T-helper 2 cell treated with Interferon-gamma antibody and Interleukin-4, amounts not matched to agents 100 ng/mL and 5 ng/mL, for 36 hours (primary cell): ENCODE data around the gene ALX3. TPM values are rescaled to one million over a fixed set of nuclear protein-coding genes. Genes with fewer than 3 reads are reported as not detected.

Source experiments
- intact Hi-C: fragments of 100-400 bp; cut with micrococcal nuclease; formaldehyde crosslinking; loops from one replicate; pipeline ENCODE4 v1.15.1; 2023
- total RNA-seq: library from RNA; stranded (reverse); gene quantifications from 2 replicates; pipeline ENCODE4 v1.2.3, GENCODE V29; 2022

The ALX3 gene
- total RNA-seq, 1 donor from 2014 or later, result not detected

DNA sequence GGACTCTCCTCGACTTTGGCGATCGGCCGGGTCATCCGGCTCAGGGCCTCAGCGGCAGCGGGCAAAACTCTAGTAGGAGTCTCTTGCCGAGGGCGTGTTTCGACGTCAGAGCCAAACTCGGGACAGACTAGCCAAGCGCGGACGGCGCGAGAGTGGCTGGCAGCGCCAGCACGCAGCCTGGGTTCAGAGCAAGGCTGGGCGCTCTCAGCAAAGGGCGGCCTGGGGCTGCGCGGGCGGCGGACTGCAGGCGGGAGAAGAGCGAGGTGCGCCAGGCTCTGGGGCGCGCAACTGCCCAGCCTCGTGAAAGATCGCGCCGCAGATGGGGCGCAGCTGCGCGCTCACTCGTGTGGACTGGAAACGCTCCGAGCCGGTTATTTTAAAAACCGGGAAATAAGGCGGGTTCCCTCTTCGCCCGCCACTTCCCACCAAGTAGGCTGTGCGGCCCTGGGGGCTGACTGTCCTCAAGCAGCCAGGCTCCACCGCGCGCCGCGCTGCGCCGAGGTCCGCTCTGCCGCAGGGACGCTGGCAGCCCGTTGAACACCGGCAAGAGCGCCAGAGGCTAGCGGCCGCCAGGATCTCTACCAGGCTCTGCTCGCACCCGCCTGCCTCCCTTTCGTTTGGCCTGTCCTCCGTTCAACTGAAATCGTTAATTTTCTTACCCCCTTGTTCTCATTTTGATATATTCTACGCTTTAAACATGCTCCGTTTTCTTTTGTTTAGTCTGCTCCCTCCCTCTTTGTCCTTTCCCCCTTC is 2.4 kb downstream of the ALX3 start:
- intact Hi-C loops, result no loop called here

- intact Hi-C loops, result no loop called here
Measured at GRCh38 chr1:110067479-110067892, 3.0 kb downstream of the ALX3 start.

DNA sequence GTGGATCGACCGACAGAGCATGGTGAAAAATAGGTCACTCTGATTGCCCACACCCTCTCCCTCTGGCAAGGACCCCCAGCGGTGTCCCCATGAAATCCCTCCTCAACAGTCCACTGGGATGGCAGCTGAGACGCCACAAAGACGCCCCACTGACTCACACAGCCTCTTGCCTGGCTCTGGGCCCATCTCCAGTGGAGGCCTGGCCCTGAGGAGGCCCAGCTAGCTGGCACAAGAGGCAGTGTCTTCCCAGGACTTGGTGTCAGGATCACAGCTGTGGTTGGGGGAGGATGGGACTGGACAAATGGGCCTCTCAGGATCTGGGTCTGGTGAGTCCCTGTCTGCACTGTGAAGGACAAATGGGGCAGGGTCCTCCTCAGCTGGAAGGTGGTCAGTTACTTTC is 4.6 kb downstream of the ALX3 start:
- intact Hi-C loops, result no loop called here

GRCh38 chr1:110064576-110065337 is 5.7 kb downstream of the ALX3 start:
- intact Hi-C loops, result no loop called here

DNA sequence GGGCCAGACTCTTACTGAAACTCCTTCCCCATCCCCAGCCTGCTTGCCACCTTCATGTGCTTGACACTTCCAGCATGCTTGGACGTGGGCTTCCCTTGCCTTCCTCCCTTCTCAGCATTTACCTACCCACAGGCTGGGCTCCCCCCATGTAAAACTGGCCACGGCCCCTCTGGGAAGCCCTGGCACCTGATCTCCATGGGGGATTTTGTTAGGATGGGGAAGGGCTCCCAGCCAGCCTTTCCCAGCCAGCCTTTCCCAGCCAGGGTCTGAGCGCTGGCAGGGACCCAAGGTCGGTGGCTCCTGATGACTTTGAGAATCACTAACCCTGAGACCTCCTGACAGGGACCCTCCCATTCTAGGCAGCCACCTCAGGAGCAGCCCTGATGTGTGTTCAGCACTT is 6.7 kb downstream of the ALX3 start:
- intact Hi-C loops, result no loop called here

GRCh38 chr1:110062612-110063011 is 7.9 kb downstream of the ALX3 start:
- intact Hi-C loops, result no loop called here

DNA sequence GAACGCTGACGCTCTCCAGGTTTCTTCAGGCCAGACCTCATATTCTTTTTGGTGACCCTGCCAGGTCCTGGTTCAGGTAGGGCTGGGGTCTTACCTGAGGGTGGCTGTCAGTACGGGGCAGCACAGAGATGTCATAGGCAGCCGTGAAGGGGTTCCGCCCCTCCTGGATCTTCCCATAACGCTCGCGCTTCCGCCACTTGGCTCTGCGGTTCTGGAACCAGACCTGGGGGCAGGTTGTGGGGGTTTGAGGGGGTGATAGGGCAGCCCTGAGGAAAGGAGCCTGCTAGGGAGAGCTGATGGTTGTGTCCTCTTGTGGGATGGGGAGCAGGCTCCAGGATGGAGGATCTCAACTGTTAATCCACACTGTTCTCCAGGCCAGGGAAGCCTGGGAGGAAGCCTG is 9.1 kb downstream of the ALX3 start:
- intact Hi-C loops, result no loop called here

DNA sequence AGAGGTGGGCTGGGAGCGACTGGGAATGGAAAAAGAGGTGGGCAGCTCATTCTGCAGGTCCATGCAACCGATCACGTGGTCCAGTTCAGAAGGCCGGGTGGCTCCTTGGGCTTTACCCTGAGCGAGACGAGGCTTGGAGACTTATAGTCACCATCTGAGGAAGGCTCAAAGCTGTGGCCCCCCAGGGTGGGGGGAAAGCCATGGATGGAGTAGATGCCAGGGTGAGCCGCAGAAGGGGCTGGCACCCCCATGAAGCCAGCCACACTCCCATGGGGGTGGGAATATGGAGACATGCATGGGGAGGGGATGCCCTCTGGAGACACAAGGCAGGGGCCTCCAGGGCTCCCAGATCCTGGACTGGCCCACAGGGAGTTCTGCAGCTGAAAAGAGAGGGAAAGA is 9.8 kb downstream of the ALX3 start:
- intact Hi-C loops, result no loop called here

- intact Hi-C loops, result no loop called here
Measured at GRCh38 chr1:110060034-110060661, 10.3 kb downstream of the ALX3 start.

DNA sequence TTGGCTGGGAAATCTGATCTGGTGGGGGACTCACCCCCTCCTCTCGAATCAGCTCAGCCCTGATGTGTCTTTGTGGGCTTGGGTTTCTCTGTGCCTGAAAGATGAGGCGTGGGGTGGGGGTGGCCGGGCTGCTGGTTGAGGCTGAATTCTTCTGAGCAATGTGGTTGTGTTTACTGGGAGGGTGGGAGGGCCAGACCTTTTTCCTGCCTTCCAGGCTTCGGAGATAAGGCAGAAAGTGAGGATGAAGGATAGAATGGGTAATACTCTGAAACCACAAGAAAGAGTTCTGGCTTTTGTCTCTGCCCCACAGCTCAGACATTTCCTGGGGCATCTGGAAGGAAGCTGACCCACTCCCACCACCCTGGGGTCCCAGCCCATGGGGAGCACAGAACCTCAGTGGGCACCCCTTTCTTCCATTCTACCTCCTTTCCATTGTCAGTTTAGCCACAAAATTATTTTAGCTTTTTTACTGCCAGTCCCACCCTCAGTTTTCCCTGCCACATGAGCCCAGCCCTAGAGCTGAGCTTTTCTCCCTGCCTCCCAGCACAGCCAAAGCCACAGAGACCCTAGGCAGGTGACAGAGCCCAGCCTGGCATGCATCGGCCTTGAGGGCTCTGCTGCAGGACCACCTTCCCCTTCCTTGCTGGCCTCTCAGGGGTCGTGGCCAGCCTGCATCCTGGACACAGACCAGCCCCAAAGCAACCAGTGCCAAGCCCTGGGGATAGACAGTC is 11.2 kb downstream of the ALX3 start:
- intact Hi-C loops, result no loop called here

DNA sequence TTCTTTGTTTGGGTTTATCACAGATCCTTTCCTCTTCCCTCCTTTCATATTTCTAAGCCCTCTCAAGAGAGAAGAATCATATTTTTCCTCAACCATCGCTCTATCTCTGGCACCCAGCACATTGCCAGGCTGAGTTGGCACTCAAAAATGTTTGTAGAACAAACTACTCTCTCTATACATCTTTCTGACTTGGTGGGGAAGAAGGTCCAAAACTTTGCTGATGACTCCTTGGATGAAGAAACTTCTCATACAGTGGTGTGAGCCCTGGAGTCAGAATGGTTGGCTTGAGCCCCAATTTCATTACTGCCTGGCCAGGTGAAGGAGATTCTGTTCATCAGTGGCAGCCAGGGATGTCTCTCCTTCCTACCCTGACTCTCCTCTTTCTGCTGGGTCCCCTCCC is 11.9 kb downstream of the ALX3 start:
- intact Hi-C loops, result no loop called here

DNA sequence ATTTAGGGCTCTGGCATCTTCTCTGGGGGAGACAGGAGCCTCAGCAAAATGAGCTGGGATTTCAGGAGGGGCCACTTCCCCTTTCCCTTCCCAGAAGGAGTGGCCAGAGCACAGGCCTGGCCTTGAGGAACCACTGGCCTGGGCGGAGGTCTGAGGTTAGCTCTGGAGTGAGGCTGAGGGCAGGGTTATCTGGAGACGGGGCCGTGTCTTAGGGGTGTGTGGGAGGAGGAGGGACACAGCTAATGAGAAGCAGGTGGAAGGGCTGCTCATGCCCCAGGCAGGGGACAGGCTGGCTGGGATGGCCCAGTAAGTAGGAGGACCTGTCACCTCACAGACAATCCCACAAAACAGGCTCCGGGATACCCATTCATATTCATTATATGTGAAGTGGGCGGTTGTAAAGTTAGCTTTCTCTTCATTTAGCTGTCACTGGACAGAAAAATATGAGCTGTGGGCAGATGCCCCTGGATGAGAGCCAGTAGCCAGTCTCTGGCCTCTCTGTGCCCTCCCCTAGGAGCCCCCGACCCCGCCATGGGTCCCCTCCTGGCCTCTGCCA is 12.4 kb downstream of the ALX3 start:
- intact Hi-C loops, result no loop called here

DNA sequence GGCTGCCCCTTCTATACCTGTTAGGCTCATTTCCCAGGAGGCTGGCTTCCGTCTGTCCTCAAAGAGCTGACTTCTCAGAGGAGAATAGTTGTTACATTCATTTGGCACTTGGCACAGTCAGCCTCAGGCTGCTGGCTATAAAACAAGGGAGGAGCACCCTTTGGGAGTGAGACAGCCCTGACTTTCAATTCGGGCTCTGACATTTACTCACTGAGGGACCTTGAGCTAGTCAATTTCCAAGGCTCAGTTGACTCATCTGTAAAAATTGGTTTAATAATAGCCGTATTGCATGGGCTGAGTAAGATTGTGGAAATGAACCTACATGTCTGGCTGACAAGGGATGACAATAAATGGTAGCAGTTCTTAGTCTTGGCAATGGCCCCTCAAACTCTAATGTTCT is 13.7 kb downstream of the ALX3 start:
- intact Hi-C loops, result no loop called here

- intact Hi-C loops, result no loop called here
Measured at GRCh38 chr1:110056285-110056683, 14.2 kb downstream of the ALX3 start.

DNA sequence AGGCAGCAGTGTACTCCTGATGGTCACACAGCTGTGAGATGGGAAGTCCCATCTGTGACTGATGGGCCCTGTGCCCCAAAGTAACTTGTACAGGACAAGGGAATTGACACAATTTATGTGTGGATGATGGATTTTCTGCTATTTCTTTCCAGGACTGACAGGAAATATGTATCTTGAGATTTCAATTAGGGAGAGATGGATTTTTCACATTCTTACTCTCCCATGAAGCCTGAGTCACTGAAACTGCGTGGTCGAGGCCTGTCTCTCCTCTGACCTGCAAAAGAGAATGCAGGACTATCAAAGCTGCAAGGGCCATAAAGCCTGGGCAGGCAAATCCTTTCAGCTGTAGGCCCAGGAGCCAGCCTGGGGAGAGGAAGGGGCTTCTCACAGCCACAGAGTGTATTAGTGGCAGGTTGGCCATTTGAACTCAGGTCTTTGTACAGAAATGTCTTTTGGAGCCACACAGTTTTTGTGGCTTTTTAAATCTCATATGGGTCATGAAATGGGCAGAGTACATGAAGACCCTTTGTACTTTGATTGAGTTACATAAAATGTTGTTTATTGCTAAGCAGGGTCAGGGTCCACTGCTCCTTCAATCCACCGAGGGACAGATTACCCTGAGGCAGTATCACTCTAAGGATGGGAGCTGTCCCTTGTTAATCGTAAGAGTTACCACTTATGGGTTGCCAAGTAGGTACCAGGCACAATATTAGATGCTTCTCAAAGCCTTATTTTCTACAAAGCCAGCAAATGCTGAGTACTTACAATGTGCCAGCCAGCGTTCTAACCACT is 14.8 kb downstream of the ALX3 start:
- intact Hi-C loops, result loop anchor here (2.0 kb wide), 1 partner anchor 51 kb away; no protein-coding TSS in a partner anchor

DNA sequence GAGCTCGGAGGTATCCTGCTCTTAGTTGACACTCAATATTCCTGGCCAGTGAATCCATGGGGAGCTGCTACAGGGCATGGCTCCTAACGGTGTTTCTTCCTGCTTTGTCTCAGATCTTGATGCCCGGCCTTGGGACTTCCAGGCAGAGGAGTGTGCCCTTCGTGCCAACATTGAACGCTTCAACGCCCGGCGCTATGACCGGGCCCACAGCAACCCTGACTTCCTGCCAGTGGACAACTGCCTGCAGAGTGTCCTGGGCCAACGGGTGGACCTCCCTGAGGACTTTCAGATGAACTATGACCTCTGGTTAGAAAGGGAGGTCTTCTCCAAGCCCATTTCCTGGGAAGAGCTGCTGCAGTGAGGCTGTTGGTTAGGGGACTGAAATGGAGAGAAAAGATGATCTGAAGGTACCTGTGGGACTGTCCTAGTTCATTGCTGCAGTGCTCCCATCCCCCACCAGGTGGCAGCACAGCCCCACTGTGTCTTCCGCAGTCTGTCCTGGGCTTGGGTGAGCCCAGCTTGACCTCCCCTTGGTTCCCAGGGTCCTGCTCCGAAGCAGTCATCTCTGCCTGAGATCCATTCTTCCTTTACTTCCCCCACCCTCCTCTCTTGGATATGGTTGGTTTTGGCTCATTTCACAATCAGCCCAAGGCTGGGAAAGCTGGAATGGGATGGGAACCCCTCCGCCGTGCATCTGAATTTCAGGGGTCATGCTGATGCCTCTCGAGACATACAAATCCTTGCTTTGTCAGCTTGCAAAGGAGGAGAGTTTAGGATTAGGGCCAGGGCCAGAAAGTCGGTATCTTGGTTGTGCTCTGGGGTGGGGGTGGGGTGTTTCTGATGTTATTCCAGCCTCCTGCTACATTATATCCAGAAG is 16.7 kb downstream of the ALX3 start:
- intact Hi-C loops, result loop anchor here (2.0 kb wide), 1 partner anchor 53 kb away; no protein-coding TSS in a partner anchor

GRCh38 chr1:110051262-110051648 is 19.2 kb downstream of the ALX3 start:
- intact Hi-C loops, result no loop called here

DNA sequence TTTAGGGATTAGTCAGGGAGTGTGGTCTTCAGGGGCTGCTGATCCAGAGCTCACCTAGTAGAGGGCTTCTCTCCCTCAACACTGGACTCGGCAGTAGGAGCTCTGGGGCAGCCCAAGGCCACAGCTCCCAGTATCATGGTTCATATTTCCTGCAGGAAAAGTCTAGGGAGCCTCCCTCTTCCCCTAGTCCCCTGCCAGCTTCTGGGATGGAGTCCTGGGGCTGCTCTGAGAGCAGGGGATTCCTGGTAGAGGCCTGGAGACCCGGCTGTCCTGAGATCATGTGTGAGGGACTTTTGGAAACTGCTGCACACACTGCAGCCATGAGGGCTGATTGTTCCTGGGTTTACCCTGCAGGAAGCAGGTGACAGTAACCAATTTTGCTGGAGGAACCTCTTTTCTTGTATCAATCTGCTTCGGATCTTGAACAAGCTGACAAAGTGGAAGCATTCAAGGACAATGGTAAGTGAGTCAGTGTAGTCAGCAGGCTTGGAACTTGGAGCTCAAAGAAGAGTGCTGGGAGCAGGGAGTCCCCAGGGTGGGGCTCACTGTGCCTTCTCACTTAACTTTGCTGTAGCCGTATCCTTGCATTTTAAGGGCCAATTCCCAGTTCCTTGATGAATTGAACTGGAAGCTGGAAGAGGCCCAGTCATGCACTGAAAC is 19.7 kb downstream of the ALX3 start:
- intact Hi-C loops, result no loop called here
